SK-N-SH (cell line): ENCODE measurements around the gene CBX7.

Experiments used
- CTCF ChIP-seq: fragments of 200-600 bp; sonication (generic); IDR thresholded peaks from 2 replicates; pipeline ENCODE4 v1.6.1; 2017; ENCODE audit warnings: antibody characterized with exemption, mild to moderate bottlenecking, moderate library complexity
- RFX5 ChIP-seq: IDR thresholded peaks from 2 replicates; pipeline ENCODE4 v1.6.1; 2012; ENCODE audit warnings: mild to moderate bottlenecking, improper control_type of control experiment, low read length
- USF2 ChIP-seq: fragments of 150-350 bp; IDR thresholded peaks from 2 replicates; pipeline ENCODE4 v1.6.1; 2017; ENCODE audit warnings: antibody characterized with exemption, low read length, low read depth, borderline replicate concordance
- ZBTB33 ChIP-seq: IDR thresholded peaks from 2 replicates; pipeline ENCODE4 v1.4.0; 2012; ENCODE audit warnings: low read depth, borderline replicate concordance

- no peak for TF ChIP-seq CTCF
- no peak for TF ChIP-seq USF2
- TF ChIP-seq RFX5: no peak
- TF ChIP-seq ZBTB33: no peak
Measured at GRCh38 chr22:39179841-39180335, 27.4 kb upstream of the CBX7 start.
